GM21390 (cell line): ENCODE results near the gene MTFR2.
"Not testable (repeated sequence)": the region's sequence is repeated elsewhere in the genome, so short reads cannot be mapped to it uniquely, and the experiment has no call there.

Experiments
- ATAC-seq: cut with Tn5 transposase; IDR thresholded peaks from one replicate; pipeline ENCODE4 v1.9.1; 2021; ENCODE audit not compliant: unreplicated experiment

Gene MTFR2

GRCh38 chr6:136236466-136237293, 13.4 kb downstream of the MTFR2 start:
- ATAC-seq, result no peak

GRCh38 chr6:136235233-136235564, 14.9 kb downstream of the MTFR2 start:
- ATAC-seq, result no peak

- ATAC-seq, result no peak
Measured at GRCh38 chr6:136232701-136233100, 17.4 kb downstream of the MTFR2 start.

- ATAC-seq, result no peak
Measured at GRCh38 chr6:136230219-136230853, 19.8 kb downstream of the MTFR2 start.

GRCh38 chr6:136228814-136229213, 21.3 kb downstream of the MTFR2 start:
- ATAC-seq, result peak; percentile 54

GRCh38 chr6:136226674-136227377, 23.3 kb downstream of the MTFR2 start:
- peak; percentile 26 for ATAC-seq

GRCh38 chr6:136226027-136226673, 24.0 kb downstream of the MTFR2 start:
- peak; percentile 78 for ATAC-seq

- ATAC-seq, result no peak
Measured at GRCh38 chr6:136225496-136225895, 24.6 kb downstream of the MTFR2 start.

- ATAC-seq, result not testable (repeated sequence)
Measured at GRCh38 chr6:136224974-136225373, 25.1 kb downstream of the MTFR2 start.

GRCh38 chr6:136216503-136217401, 33.4 kb downstream of the MTFR2 start:
- ATAC-seq, result no peak

GRCh38 chr6:136213853-136214252, 36.3 kb downstream of the MTFR2 start:
- no peak for ATAC-seq

GRCh38 chr6:136213012-136213539, 37.0 kb downstream of the MTFR2 start:
- ATAC-seq, result no peak

GRCh38 chr6:136212608-136213007, 37.5 kb downstream of the MTFR2 start:
- ATAC-seq, result no peak

- no peak for ATAC-seq
Measured at GRCh38 chr6:136210398-136211165, 39.5 kb downstream of the MTFR2 start.

- ATAC-seq, result no peak
Measured at GRCh38 chr6:136209496-136209895, 40.6 kb downstream of the MTFR2 start.

- no peak for ATAC-seq
Measured at GRCh38 chr6:136208783-136209182, 41.3 kb downstream of the MTFR2 start.

GRCh38 chr6:136201732-136202131, 48.4 kb downstream of the MTFR2 start:
- no peak for ATAC-seq

- no peak for ATAC-seq
Measured at GRCh38 chr6:136192902-136193301, 57.2 kb downstream of the MTFR2 start.

- ATAC-seq, result no peak
Measured at GRCh38 chr6:136191606-136192312, 58.4 kb downstream of the MTFR2 start.
